Thyroid gland (tissue), 4 donors: Measurements from ENCODE around the gene PPP4R2.

Experiments used
- CTCF ChIP-seq, 6 experiments: fragments of 200-600 bp in 3 of 6; fragments of 450-650 bp in 3 of 6; sonication (generic) in 3 of 6; IDR thresholded peaks; one replicate each; pipeline ENCODE4 v1.5.1; 2016 to 2019; ENCODE audit warnings: antibody characterized with exemption in 6 of 6, mild to moderate bottlenecking in 2 of 6, inconsistent platforms in 1 of 6, moderate library complexity in 1 of 6
- POLR2A ChIP-seq, 2 donors: fragments of 450-650 bp; IDR thresholded peaks; one replicate each; pipeline ENCODE4 v1.6.1; 2017; ENCODE audit warnings: antibody characterized with exemption in 2 of 2, mild to moderate bottlenecking in 2 of 2, moderate library complexity in 1 of 2

- TF ChIP-seq CTCF (IDR thresholded peaks at IDR 0.05), result no peak
- no peak for TF ChIP-seq POLR2A (IDR thresholded peaks at IDR 0.05)
These were observed 78.2 kb downstream of the PPP4R2 start for GRCh38 chr3:73074781-73075180.
